ENCODE results near the gene ZNF366.

Gene ZNF366

GRCh38 chr5:72474046-72474500 lies 33.1 kb downstream of the ZNF366 start (continued):
- TF ChIP-seq ZBTB10 (tag by site-specific recombination; IDR thresholded peaks at IDR 0.05): no peak
- no peak for TF ChIP-seq ZNF518A (tag by site-specific recombination; conservative IDR thresholded peaks at IDR 0.05; ENCODE audit: low read depth)
- TF ChIP-seq KLF16 (tag by site-specific recombination; IDR thresholded peaks at IDR 0.05): no peak
- no peak for TF ChIP-seq SCRT2 (tag by site-specific recombination; IDR thresholded peaks at IDR 0.05)
- no peak for TF ChIP-seq ZBTB49 (tag by site-specific recombination; IDR thresholded peaks at IDR 0.05; ENCODE audit: low read depth)
- no peak for TF ChIP-seq ZSCAN4 (tag by site-specific recombination; IDR thresholded peaks at IDR 0.05)
- no peak for TF ChIP-seq PBX3 (CRISPR knock-in tag; IDR thresholded peaks at IDR 0.05)
- no peak for TF ChIP-seq KLF8 (tag by site-specific recombination; IDR thresholded peaks at IDR 0.05)
- TF ChIP-seq RBAK (tag by site-specific recombination; IDR thresholded peaks at IDR 0.05): no peak
- TF ChIP-seq ZNF146 (tag by site-specific recombination; IDR thresholded peaks at IDR 0.05): no peak
- TF ChIP-seq ZNF624 (tag by site-specific recombination; IDR thresholded peaks at IDR 0.05): no peak
- no peak for TF ChIP-seq ZNF785 (tag by site-specific recombination; IDR thresholded peaks at IDR 0.05)
- no peak for TF ChIP-seq ZNF404 (tag by site-specific recombination; IDR thresholded peaks at IDR 0.05)
- TF ChIP-seq ZNF274 (IDR thresholded peaks at IDR 0.05; ENCODE audit: low read length): no peak
- TF ChIP-seq ZNF274 (tag by site-specific recombination; IDR thresholded peaks at IDR 0.05; ENCODE audit: borderline replicate concordance): no peak
